SU-DHL-6 (cell line): Measurements from ENCODE around the gene IFFO2.

ENCODE experiments used
- H2AFZ ChIP-seq: fragments of 200-600 bp; sonication (generic); 2 replicates; pipeline ENCODE4 v1.6.1; 2014; ENCODE audit warnings: low read depth, mild to moderate bottlenecking, moderate library complexity, mixed read lengths, antibody characterized with exemption, low read length; ENCODE audit not compliant: severe bottlenecking
- H3F3A ChIP-seq: fragments of 200-600 bp; shearing (Covaris generic); 2 replicates; pipeline ENCODE4 v1.6.0; 2016; ENCODE audit warnings: antibody characterized with exemption, mild to moderate bottlenecking; ENCODE audit not compliant: insufficient read depth
- H3K27ac ChIP-seq: fragments of 200-600 bp; sonication (generic); 2 replicates; pipeline ENCODE4 v1.5.1; 2016; ENCODE audit warnings: low read depth, mild to moderate bottlenecking, low read length, moderate library complexity, mixed read lengths
- H3K27me3 ChIP-seq: fragments of 200-600 bp; sonication (generic), shearing (Covaris generic); 2 replicates; pipeline ENCODE4 v1.6.0; 2014; ENCODE audit warnings: mild to moderate bottlenecking, low read length
- H3K36me3 ChIP-seq: fragments of 200-600 bp; sonication (generic); 2 replicates; pipeline ENCODE4 v1.6.1; 2014; ENCODE audit warnings: mild to moderate bottlenecking, low read length, mixed read lengths
- H3K4me2 ChIP-seq: fragments of 300-600, 200-600 bp; shearing (Covaris generic), sonication (generic); 2 replicates; pipeline ENCODE4 v1.6.0; 2014; ENCODE audit warnings: low read length, low read depth, mild to moderate bottlenecking; ENCODE audit not compliant: poor library complexity, severe bottlenecking
- H3K4me3 ChIP-seq: fragments of 200-600 bp; sonication (generic); 2 replicates; pipeline ENCODE4 v1.5.1; 2014; ENCODE audit warnings: antibody characterized with exemption, low read length, mild to moderate bottlenecking, mixed read lengths; ENCODE audit not compliant: insufficient read depth, poor library complexity, severe bottlenecking
- H3K79me2 ChIP-seq: fragments of 200-600 bp; sonication (generic); 2 replicates; pipeline ENCODE4 v1.6.1; 2014; ENCODE audit warnings: mild to moderate bottlenecking, low read length, moderate library complexity; ENCODE audit not compliant: insufficient read depth
- H3K9ac ChIP-seq: fragments of 200-600 bp; sonication (generic); 2 replicates; pipeline ENCODE4 v1.7.0; 2014; ENCODE audit warnings: mild to moderate bottlenecking, low read length
- H3K9me2 ChIP-seq: fragments of 200-600 bp; sonication (generic); replicated peaks from 2 replicates; pipeline ENCODE4 v1.6.1; 2014; ENCODE audit warnings: low read length; ENCODE audit not compliant: insufficient read depth
- H3K9me3 ChIP-seq: fragments of 200-600 bp; sonication (generic); 2 replicates; pipeline ENCODE4 v1.6.1; 2014; ENCODE audit warnings: low read length, mixed read lengths; ENCODE audit not compliant: insufficient read depth
- H4K20me1 ChIP-seq: fragments of 200-600 bp; sonication (generic); 2 replicates; pipeline ENCODE4 v1.6.1; 2014; ENCODE audit warnings: low read depth, mild to moderate bottlenecking, antibody characterized with exemption, low read length, moderate library complexity, mixed read lengths
- EZH2phosphoT487 ChIP-seq: fragments of 200-600 bp; sonication (generic), shearing (Covaris generic); conservative IDR thresholded peaks from 2 replicates; pipeline ENCODE4 v1.6.1; 2018; ENCODE audit warnings: mild to moderate bottlenecking, antibody characterized with exemption, low read length, moderate library complexity, mixed read lengths
- TF ChIP-seq, protein P1 (sequence below): fragments of 200-600 bp; sonication (generic); IDR thresholded peaks from one replicate; pipeline ENCODE4 v1.5.1; 2017; ENCODE audit warnings: antibody characterized with exemption, mild to moderate bottlenecking, low read length, moderate library complexity; ENCODE audit not compliant: insufficient read depth, poor library complexity, severe bottlenecking

IFFO2 gene

DNA sequence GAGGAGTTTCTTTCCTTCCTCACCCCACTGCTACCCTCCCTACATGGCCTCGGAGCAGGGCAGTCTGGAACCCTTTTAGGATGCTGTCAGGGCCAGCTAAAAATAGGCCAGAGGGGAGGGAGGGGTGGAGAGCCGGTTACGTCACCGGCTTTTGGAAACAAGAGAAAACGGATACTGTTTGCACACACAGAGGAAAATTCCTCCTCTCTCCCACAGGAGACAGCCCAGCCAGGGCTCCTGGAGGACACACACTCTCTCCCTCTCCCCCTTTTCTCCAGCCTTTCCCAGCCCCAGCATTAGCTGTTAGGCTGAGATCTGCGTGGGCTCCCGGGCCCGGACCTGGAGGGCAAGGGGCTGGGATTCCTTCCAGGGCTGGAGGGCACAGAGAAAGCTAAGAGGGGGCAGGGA, 34.2 kb downstream of the IFFO2 start:
- no peaks in the 10 kb centered on the region for H4K20me1 ChIP-seq
- H3K27me3 ChIP-seq, result no peaks in the 10 kb centered on the region
- H3K79me2 ChIP-seq, result no peaks in the 10 kb centered on the region
- H3K4me2 ChIP-seq, result no peak overlapping the region
- H3K9ac ChIP-seq, result no peak overlapping the region
- no peak overlapping the region for H2AFZ ChIP-seq
- no peak overlapping the region for H3K4me3 ChIP-seq
- H3K36me3 ChIP-seq, result no peaks in the 10 kb centered on the region
- H3K9me3 ChIP-seq, result no peaks in the 10 kb centered on the region
- H3F3A ChIP-seq, result peaks cover 5% of the 10 kb centered on the region; the same call in 1 of the 2 replicates
- TF ChIP-seq, protein P1, sequence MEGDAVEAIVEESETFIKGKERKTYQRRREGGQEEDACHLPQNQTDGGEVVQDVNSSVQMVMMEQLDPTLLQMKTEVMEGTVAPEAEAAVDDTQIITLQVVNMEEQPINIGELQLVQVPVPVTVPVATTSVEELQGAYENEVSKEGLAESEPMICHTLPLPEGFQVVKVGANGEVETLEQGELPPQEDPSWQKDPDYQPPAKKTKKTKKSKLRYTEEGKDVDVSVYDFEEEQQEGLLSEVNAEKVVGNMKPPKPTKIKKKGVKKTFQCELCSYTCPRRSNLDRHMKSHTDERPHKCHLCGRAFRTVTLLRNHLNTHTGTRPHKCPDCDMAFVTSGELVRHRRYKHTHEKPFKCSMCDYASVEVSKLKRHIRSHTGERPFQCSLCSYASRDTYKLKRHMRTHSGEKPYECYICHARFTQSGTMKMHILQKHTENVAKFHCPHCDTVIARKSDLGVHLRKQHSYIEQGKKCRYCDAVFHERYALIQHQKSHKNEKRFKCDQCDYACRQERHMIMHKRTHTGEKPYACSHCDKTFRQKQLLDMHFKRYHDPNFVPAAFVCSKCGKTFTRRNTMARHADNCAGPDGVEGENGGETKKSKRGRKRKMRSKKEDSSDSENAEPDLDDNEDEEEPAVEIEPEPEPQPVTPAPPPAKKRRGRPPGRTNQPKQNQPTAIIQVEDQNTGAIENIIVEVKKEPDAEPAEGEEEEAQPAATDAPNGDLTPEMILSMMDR, result no peak
- TF ChIP-seq EZH2phosphoT487, result no peak
- no peaks in the 10 kb centered on the region for H3K9me2 ChIP-seq
- no peak overlapping the region for H3K27ac ChIP-seq

DNA sequence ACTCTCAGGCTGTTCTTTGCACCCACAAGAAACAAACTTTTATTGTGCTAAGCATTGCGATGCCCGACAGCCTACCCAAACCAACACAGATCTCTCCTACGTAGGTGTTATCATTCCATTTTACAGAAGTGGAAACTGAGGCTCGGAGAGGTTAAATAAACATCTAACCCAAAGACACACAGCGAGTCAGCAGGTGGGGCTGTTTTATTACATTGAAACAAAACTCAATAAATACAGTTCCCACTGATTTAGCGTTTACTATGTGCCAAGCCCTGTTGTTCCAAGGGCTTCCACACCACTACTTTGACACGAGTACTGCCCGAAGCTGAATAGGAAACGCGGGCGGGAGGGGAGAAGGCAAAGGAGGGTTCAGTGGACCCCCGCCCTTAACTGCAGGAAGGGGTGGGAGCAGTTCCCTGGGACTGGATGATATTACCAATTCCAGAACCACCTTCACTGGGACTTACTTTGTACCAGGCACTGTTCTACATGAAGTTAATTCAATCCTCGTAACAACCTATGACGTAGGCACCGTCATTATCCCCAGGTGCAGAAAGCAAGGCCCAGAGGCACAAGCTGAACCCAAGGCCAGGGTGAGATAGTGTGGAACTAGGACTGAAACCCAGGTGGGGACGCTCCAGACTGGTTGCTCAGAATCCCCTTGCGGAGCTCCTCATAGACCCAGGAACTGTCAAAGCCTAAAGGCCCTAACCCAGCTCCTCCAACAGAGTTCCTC, 34.8 kb downstream of the IFFO2 start:
- TF ChIP-seq EZH2phosphoT487, result no peak
- TF ChIP-seq, protein P1, result no peak
- Histone ChIP-seq H3K9ac (no peak overlapping the region), H3K9me2 (no peaks in the 10 kb centered on the region), H3F3A (no peaks in the 10 kb centered on the region), H3K4me2 (no peak overlapping the region), H3K36me3 (no peaks in the 10 kb centered on the region), H2AFZ (no peak overlapping the region), H4K20me1 (no peaks in the 10 kb centered on the region), H3K27me3 (no peaks in the 10 kb centered on the region), H3K27ac (no peak overlapping the region), H3K79me2 (no peaks in the 10 kb centered on the region), H3K9me3 (no peaks in the 10 kb centered on the region), H3K4me3 (no peak overlapping the region)

DNA sequence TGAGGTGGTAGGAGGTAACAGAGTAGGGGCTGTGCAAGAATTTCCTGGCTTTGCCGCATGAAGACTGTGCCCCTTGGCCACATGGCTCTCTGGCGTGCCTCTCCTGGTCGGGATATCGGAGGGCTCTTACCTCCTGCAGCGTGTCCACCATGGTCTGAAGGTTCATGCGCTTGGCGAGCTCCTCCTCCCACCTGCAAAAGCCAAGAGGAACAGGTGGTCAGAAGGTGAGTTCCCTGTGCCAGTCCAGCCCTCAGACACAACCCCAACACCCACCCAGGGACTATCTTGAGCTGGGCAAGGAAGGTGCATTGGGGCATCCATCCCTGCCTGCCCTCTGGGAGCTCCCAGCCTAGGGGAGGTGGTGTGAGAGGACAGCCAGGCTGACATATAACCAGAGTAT, 35.5 kb downstream of the IFFO2 start:
- H3K9me3 ChIP-seq, result no peaks in the 10 kb centered on the region
- no peaks in the 10 kb centered on the region for H3K9me2 ChIP-seq
- no peak overlapping the region for H2AFZ ChIP-seq
- no peaks in the 10 kb centered on the region for H4K20me1 ChIP-seq
- no peaks in the 10 kb centered on the region for H3K79me2 ChIP-seq
- H3K9ac ChIP-seq, result no peak overlapping the region
- H3K27me3 ChIP-seq, result no peaks in the 10 kb centered on the region
- H3K4me2 ChIP-seq, result no peak overlapping the region
- no peak overlapping the region for H3K4me3 ChIP-seq
- H3F3A ChIP-seq, result no peaks in the 10 kb centered on the region
- H3K27ac ChIP-seq, result no peak overlapping the region
- H3K36me3 ChIP-seq, result no peaks in the 10 kb centered on the region
- TF ChIP-seq EZH2phosphoT487, result no peak
- TF ChIP-seq, protein P1, result no peak
